Measurements from ENCODE around the gene CNIH3.

The CNIH3 gene

GRCh38 chr1:224781800-224782199 is 165.7 kb downstream of the CNIH3 start:
- DNase-seq, result no peak

- DNase-seq, result no peak
Measured at GRCh38 chr1:224782281-224783000, 166.3 kb downstream of the CNIH3 start.

- DNase-seq, result no peak
Measured at GRCh38 chr1:224783006-224783651, 167.0 kb downstream of the CNIH3 start.

- no peak for DNase-seq
Measured at GRCh38 chr1:224784265-224785039, 168.3 kb downstream of the CNIH3 start.

GRCh38 chr1:224785040-224785328 is 168.9 kb downstream of the CNIH3 start:
- DNase-seq, result no peak

- no peak for DNase-seq
Measured at GRCh38 chr1:224785622-224786021, 169.5 kb downstream of the CNIH3 start.

GRCh38 chr1:224786533-224787250 is 170.6 kb downstream of the CNIH3 start:
- no peak for DNase-seq

GRCh38 chr1:224789311-224789710 is 173.2 kb downstream of the CNIH3 start:
- no peak for DNase-seq
